HepG2 (cell line): ENCODE measurements around the gene ZCCHC10. TPM values are rescaled to one million over a fixed set of nuclear protein-coding genes. Genes with fewer than 3 reads are reported as not detected.

Experiments
- ARHGAP35 ChIP-seq: sonication (generic); formaldehyde crosslinking; IDR thresholded peaks from 2 replicates; pipeline ENCODE4 v1.9.0; 2022; ENCODE audit warnings: mild to moderate bottlenecking, inconsistent platforms, moderate library complexity, missing genetic modification reagents, borderline replicate concordance
- ATF1 ChIP-seq: IDR thresholded peaks from 2 replicates; pipeline ENCODE4 v1.6.1; 2016; ENCODE audit warnings: mild to moderate bottlenecking, control low read depth
- BCL6 ChIP-seq: IDR thresholded peaks from 2 replicates; pipeline ENCODE4 v1.6.1; 2016; ENCODE audit warnings: missing genetic modification reagents, missing compliant biosample characterization
- BHLHE40 ChIP-seq: IDR thresholded peaks from 2 replicates; pipeline ENCODE4 v1.6.1; 2011; ENCODE audit warnings: low read length, improper control_type of control experiment
- CENPT ChIP-seq: sonication (generic); formaldehyde crosslinking; IDR thresholded peaks from 2 replicates; pipeline ENCODE4 v1.8.0; 2022; ENCODE audit warnings: low read depth, mild to moderate bottlenecking, moderate library complexity, missing genetic modification reagents
- CENPX ChIP-seq: sonication (generic); formaldehyde crosslinking; IDR thresholded peaks from 2 replicates; pipeline ENCODE4 v1.9.0; 2021; ENCODE audit warnings: mild to moderate bottlenecking, missing genetic modification reagents, moderate library complexity
- FLYWCH1 ChIP-seq: sonication (generic); formaldehyde crosslinking; IDR thresholded peaks from 2 replicates; pipeline ENCODE4 v1.8.1; 2023; ENCODE audit warnings: mild to moderate bottlenecking, missing genetic modification reagents
- FOXK1 ChIP-seq: sonication (generic); formaldehyde crosslinking; IDR thresholded peaks from 2 replicates; pipeline ENCODE4 v1.4.0; 2020; ENCODE audit warnings: low read depth, missing genetic modification reagents, borderline replicate concordance
- HIVEP1 ChIP-seq: sonication (generic); formaldehyde crosslinking; IDR thresholded peaks from 2 replicates; pipeline ENCODE4 v1.4.0; 2020; ENCODE audit warnings: mild to moderate bottlenecking, missing genetic modification reagents
- IKZF4 ChIP-seq: sonication (generic); formaldehyde crosslinking; IDR thresholded peaks from 2 replicates; pipeline ENCODE4 v1.5.1; 2020; ENCODE audit warnings: borderline replicate concordance, mild to moderate bottlenecking, low read depth, missing genetic modification reagents; ENCODE audit errors: not compliant biosample characterization
- MTA1 ChIP-seq: sonication (generic); formaldehyde crosslinking; IDR thresholded peaks from 2 replicates; pipeline ENCODE4 v1.4.0; 2020; ENCODE audit warnings: missing genetic modification reagents, mild to moderate bottlenecking, borderline replicate concordance
- MXI1 ChIP-seq: IDR thresholded peaks from 3 replicates; pipeline ENCODE4 v1.6.1; 2012; ENCODE audit warnings: low read depth, low read length, inconsistent platforms, borderline replicate concordance
- PAF1 ChIP-seq: IDR thresholded peaks from 2 replicates; pipeline ENCODE4 v1.6.1; 2016; ENCODE audit warnings: missing genetic modification reagents, missing compliant biosample characterization
- POGK ChIP-seq: sonication (generic); formaldehyde crosslinking; conservative IDR thresholded peaks from 2 replicates; pipeline ENCODE4 v1.8.0; 2022; ENCODE audit warnings: mild to moderate bottlenecking, moderate library complexity, missing genetic modification reagents
- RFX1 ChIP-seq: fragments of 450-650 bp; IDR thresholded peaks from 2 replicates; pipeline ENCODE4 v1.6.1; 2017
- RORA ChIP-seq: sonication (generic); formaldehyde crosslinking; IDR thresholded peaks from 2 replicates; pipeline ENCODE4 v1.5.0; 2020; ENCODE audit warnings: mild to moderate bottlenecking, missing genetic modification reagents, moderate library complexity
- SMC3 ChIP-seq: IDR thresholded peaks from 2 replicates; pipeline ENCODE4 v1.6.1; 2011; ENCODE audit warnings: low read length, improper control_type of control experiment
- SNAPC2 ChIP-seq: sonication (generic); formaldehyde crosslinking; IDR thresholded peaks from 2 replicates; pipeline ENCODE4 v1.8.1; 2022; ENCODE audit warnings: mild to moderate bottlenecking, missing genetic modification reagents
- YY1 ChIP-seq: IDR thresholded peaks from 2 replicates; pipeline ENCODE4 v1.6.1; 2011; ENCODE audit warnings: low read length, low read depth, moderate library complexity, mild to moderate bottlenecking; ENCODE audit not compliant: insufficient read depth, insufficient replicate concordance
- ZFP1 ChIP-seq: IDR thresholded peaks from 2 replicates; pipeline ENCODE4 v1.6.1; 2016
- ZNF30 ChIP-seq: sonication (generic); formaldehyde crosslinking; IDR thresholded peaks from 2 replicates; pipeline ENCODE4 v1.5.0; 2020; ENCODE audit warnings: mild to moderate bottlenecking, missing genetic modification reagents
- ZNF329 ChIP-seq: sonication (generic); formaldehyde crosslinking; IDR thresholded peaks from 2 replicates; pipeline ENCODE4 v1.9.0; 2021; ENCODE audit warnings: low read depth, mild to moderate bottlenecking, missing genetic modification reagents
- ZNF775 ChIP-seq: sonication (generic); formaldehyde crosslinking; IDR thresholded peaks from 2 replicates; pipeline ENCODE4 v1.4.0; 2020; ENCODE audit warnings: missing genetic modification reagents, mild to moderate bottlenecking, moderate library complexity, borderline replicate concordance
- ZNF792 ChIP-seq: IDR thresholded peaks from 2 replicates; pipeline ENCODE4 v1.6.1; 2016
- ZNF878 ChIP-seq: sonication (generic); formaldehyde crosslinking; IDR thresholded peaks from 2 replicates; pipeline ENCODE4 v1.8.1; 2023; ENCODE audit warnings: mild to moderate bottlenecking, missing genetic modification reagents, moderate library complexity
- ZUFSP ChIP-seq: sonication (generic); formaldehyde crosslinking; IDR thresholded peaks from 2 replicates; pipeline ENCODE4 v1.9.0; 2021; ENCODE audit warnings: missing genetic modification reagents, mild to moderate bottlenecking, borderline replicate concordance
- polyA plus RNA-seq, 8 experiments: library from polyadenylated mRNA; depleted of rRNA in 3 of 8; stranded (reverse) in 7 of 8; unstranded in 1 of 8; fragments of >200 nt; fragmentation: Illumina TruSeq in 4 of 8; extraction: Trizol in 4 of 8; gene quantifications; 2 replicates each; pipeline versions ENCODE4 v1.2.1 to v1.2.3, GENCODE V29; 2011 to 2016; ENCODE audit warnings: low read depth in 4 of 8, missing spikeins in 1 of 8, mixed read lengths in 1 of 8; ENCODE audit not compliant: insufficient read depth in 1 of 8
- total RNA-seq, 5 experiments: library from RNA; depleted of rRNA; stranded (reverse); fragments of >200 nt; fragmentation: Illumina TruSeq; extraction: Trizol; gene quantifications; 2 replicates each; pipeline ENCODE4 v1.2.3, GENCODE V29; 2016; ENCODE audit warnings: low read depth in 1 of 5

Gene ZCCHC10
- total and polyA plus RNA-seq, 2 of the 13 experiments (the other 11 are each of a cell fraction or from before 2014, with no cell fraction given), result 40.7 to 48.2 TPM

DNA sequence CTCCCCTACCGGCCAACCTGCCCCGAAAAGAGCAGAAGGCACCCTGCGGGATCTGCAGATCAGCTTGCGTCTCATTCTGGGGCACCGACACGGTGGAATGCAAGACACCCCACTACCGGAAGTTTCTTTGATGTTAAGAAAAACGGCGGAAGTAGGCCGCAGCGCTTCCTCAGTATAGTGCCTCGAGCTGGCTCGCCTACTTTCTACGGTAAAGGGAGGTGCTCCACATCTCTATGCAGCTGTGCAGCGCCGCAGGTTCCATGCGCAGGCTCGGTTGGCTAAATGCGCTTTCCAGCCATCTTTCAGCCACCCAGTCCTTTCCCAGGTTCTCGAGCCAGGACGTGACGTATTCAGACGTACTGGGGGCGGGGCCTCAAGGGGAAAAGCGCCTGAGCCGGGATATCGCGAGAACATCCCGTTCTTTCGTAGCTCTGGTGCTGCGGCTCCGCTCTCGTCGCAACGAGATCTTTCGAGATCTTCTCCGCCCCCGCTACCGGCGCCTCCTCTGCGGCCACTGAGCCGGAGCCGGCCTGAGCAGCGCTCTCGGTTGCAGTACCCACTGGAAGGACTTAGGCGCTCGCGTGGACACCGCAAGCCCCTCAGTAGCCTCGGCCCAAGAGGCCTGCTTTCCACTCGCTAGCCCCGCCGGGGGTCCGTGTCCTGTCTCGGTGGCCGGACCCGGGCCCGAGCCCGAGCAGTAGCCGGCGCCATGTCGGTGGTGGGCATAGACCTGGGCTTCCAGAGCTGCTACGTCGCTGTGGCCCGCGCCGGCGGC, 25.4 kb upstream of the ZCCHC10 start, which contains the start of gene HSPA4 (continued):
- TF ChIP-seq ARHGAP35 (CRISPR knock-in tag) (peak; percentile 88), CENPX (CRISPR knock-in tag) (no peak), SNAPC2 (CRISPR knock-in tag) (peak; percentile 94), ZNF329 (no peak), ZNF30 (CRISPR knock-in tag) (peak; percentile 89; the same call in 1 of the 2 replicates), ZNF792 (CRISPR knock-in tag) (peak; percentile 68; the same call in 1 of the 2 replicates), FLYWCH1 (CRISPR knock-in tag) (no peak), IKZF4 (CRISPR knock-in tag) (peak; percentile 91), RFX1 (no peak), MTA1 (CRISPR knock-in tag) (peak; percentile 69; the same call in 1 of the 2 replicates), CENPT (CRISPR knock-in tag) (peak; percentile 28; the same call in 1 of the 2 replicates), SMC3 (no peak), ZFP1 (CRISPR knock-in tag) (peak; percentile 80; the same call in 1 of the 2 replicates), HIVEP1 (peak; percentile 79), ZUFSP (0 out of 2 replicates have a peak, but pooled peaks have one; percentile 54), ZNF775 (CRISPR knock-in tag) (no peak; the same call in 1 of the 2 replicates), RORA (CRISPR knock-in tag) (no peak), ATF1 (CRISPR knock-in tag) (peak; percentile 93), YY1 (peak; percentile 87), BHLHE40 (no peak), POGK (CRISPR knock-in tag) (0 out of 2 replicates have a peak, but pooled peaks have one; percentile 64), PAF1 (CRISPR knock-in tag) (no peak), BCL6 (CRISPR knock-in tag) (peak; percentile 44), FOXK1 (0 out of 2 replicates have a peak, but pooled peaks have one; percentile 52), ZNF878 (peak; percentile 74), MXI1 (peak; percentile 23; the same call in 1 of the 3 replicates)
